ENCODE measurements around the gene S100A2.

- TF ChIP-seq, protein P1, sequence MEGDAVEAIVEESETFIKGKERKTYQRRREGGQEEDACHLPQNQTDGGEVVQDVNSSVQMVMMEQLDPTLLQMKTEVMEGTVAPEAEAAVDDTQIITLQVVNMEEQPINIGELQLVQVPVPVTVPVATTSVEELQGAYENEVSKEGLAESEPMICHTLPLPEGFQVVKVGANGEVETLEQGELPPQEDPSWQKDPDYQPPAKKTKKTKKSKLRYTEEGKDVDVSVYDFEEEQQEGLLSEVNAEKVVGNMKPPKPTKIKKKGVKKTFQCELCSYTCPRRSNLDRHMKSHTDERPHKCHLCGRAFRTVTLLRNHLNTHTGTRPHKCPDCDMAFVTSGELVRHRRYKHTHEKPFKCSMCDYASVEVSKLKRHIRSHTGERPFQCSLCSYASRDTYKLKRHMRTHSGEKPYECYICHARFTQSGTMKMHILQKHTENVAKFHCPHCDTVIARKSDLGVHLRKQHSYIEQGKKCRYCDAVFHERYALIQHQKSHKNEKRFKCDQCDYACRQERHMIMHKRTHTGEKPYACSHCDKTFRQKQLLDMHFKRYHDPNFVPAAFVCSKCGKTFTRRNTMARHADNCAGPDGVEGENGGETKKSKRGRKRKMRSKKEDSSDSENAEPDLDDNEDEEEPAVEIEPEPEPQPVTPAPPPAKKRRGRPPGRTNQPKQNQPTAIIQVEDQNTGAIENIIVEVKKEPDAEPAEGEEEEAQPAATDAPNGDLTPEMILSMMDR (IDR thresholded peaks at IDR 0.05; ENCODE audit: low read depth, low read length, poor library complexity, severe bottlenecking), result no peak
- TF ChIP-seq EZH2phosphoT487 (IDR thresholded peaks at IDR 0.05; ENCODE audit: borderline replicate concordance, low read length), result no peak
Observed at GRCh38 chr1:153546796-153547559, 18.7 kb downstream of the S100A2 start.

Measured in DOHH2 (cell line).